ENCODE data around the gene TECPR2. TPM values are rescaled to one million over a fixed set of nuclear protein-coding genes. Genes with fewer than 3 reads are reported as not detected.
A peak's percentile ranks its signal among the peaks of the same experiment; 100 is the strongest.

TECPR2 gene
- total RNA-seq, 3 donors from 2014 or later (not counting 1 experiment from before 2014, with no cell fraction given), result 10.8 to 18.6 (median 15.3) TPM

- peaks cover 45% of the 10 kb centered on the region in 2 donors for H3K4me1 Mint-ChIP-seq
- H3K27ac Mint-ChIP-seq, result peak overlapping the region; percentile 98 to 99
- DNase-seq (no peak), ATAC-seq (no peak)
- Histone ChIP-seq H3K9me3 (ENCODE audit: control insufficient read depth, insufficient read depth, low read length) (no peaks in the 10 kb centered on the region), H3K27me3 (ENCODE audit: control insufficient read depth, insufficient read depth, low read length) (no peaks in the 10 kb centered on the region), H3K4me1 (ENCODE audit: control insufficient read depth, insufficient read depth, low read length) (peaks cover 39% of the 10 kb centered on the region), H3K36me3 (ENCODE audit: control insufficient read depth, insufficient read depth, low read length) (no peaks in the 10 kb centered on the region), H3K4me3 (ENCODE audit: low read length) (no peak overlapping the region), H3K27ac (ENCODE audit: low read length) (peak overlapping the region; percentile 86)
- 97% methylated on average over 17 of the region's 17 CpGs for WGBS (ENCODE audit: insufficient coverage)
- H3K4me3 Mint-ChIP-seq, result peak overlapping the region; percentile 85
- TF ChIP-seq CTCF (IDR thresholded peaks at IDR 0.05), result no peak
- H3K9me3 Mint-ChIP-seq, result no peaks in the 10 kb centered on the region
- H3K36me3 Mint-ChIP-seq, result no peaks in the 10 kb centered on the region
- intact Hi-C loops (cut with micrococcal nuclease), result no loop called here
- H3K27me3 Mint-ChIP-seq (ENCODE audit: low read depth in 2 of 2), result no peaks in the 10 kb centered on the region
Observed at GRCh38 chr14:102320671-102321455, 41.9 kb upstream of the TECPR2 start.

GRCh38 chr14:102321456-102322422 lies 41.0 kb upstream of the TECPR2 start:
- peaks cover 38 to 40% of the 10 kb centered on the region in 2 donors for H3K4me1 Mint-ChIP-seq

GRCh38 chr14:102323102-102323501 lies 39.6 kb upstream of the TECPR2 start:
- ATAC-seq (peak in 1 of 3 donors; percentile 12), DNase-seq (peak in 1 of 2 donors; percentile 56)
- peaks cover 4% of the 10 kb centered on the region for H3K36me3 ChIP-seq (ENCODE audit: control insufficient read depth, insufficient read depth, low read length)
- no peak overlapping the region for H3K4me3 ChIP-seq (ENCODE audit: low read length)
- no peak overlapping the region for H3K27ac ChIP-seq (ENCODE audit: low read length)
- no peaks in the 10 kb centered on the region for H3K27me3 Mint-ChIP-seq (ENCODE audit: low read depth in 2 of 2)
- H3K9me3 Mint-ChIP-seq, result no peaks in the 10 kb centered on the region
- no peak overlapping the region for H3K4me3 Mint-ChIP-seq
- WGBS (ENCODE audit: insufficient coverage), result 54% methylated on average over 8 of the region's 8 CpGs
- intact Hi-C loops (cut with micrococcal nuclease), result no loop called here
- H3K4me1 Mint-ChIP-seq, result peaks cover 24 to 26% of the 10 kb centered on the region in 2 donors
- H3K27me3 ChIP-seq (ENCODE audit: control insufficient read depth, insufficient read depth, low read length), result no peaks in the 10 kb centered on the region
- no peak overlapping the region for H3K27ac Mint-ChIP-seq
- no peaks in the 10 kb centered on the region for H3K9me3 ChIP-seq (ENCODE audit: control insufficient read depth, insufficient read depth, low read length)
- H3K4me1 ChIP-seq (ENCODE audit: control insufficient read depth, insufficient read depth, low read length), result peaks cover 19% of the 10 kb centered on the region
- TF ChIP-seq CTCF (IDR thresholded peaks at IDR 0.05), result peak; percentile 28
- H3K36me3 Mint-ChIP-seq, result no peaks in the 10 kb centered on the region

More at GRCh38 chr14:102321456-102322422, 41.0 kb upstream of the TECPR2 start:
- DNase-seq, result no peak
- no peak overlapping the region for H3K27ac ChIP-seq (ENCODE audit: low read length)
- Mint-ChIP-seq H3K36me3 (no peaks in the 10 kb centered on the region), H3K9me3 (no peaks in the 10 kb centered on the region), H3K4me3 (no peak overlapping the region), H3K27me3 (ENCODE audit: low read depth in 2 of 2) (no peaks in the 10 kb centered on the region), H3K27ac (no peak overlapping the region)
- H3K4me1 ChIP-seq (ENCODE audit: control insufficient read depth, insufficient read depth, low read length), result peaks cover 30% of the 10 kb centered on the region
- ATAC-seq, result no peak
- TF ChIP-seq CTCF (IDR thresholded peaks at IDR 0.05), result no peak
- H3K9me3 ChIP-seq (ENCODE audit: control insufficient read depth, insufficient read depth, low read length), result no peaks in the 10 kb centered on the region
- intact Hi-C loops (cut with micrococcal nuclease), result no loop called here
- H3K27me3 ChIP-seq (ENCODE audit: control insufficient read depth, insufficient read depth, low read length), result no peaks in the 10 kb centered on the region
- H3K4me3 ChIP-seq (ENCODE audit: low read length), result no peak overlapping the region
- 96% methylated on average over 11 of the region's 12 CpGs for WGBS (ENCODE audit: insufficient coverage)
- peaks cover 4% of the 10 kb centered on the region for H3K36me3 ChIP-seq (ENCODE audit: control insufficient read depth, insufficient read depth, low read length)

All from natural killer cell (primary cell).